ENCODE results near the gene TGFA.

TGFA gene

DNA sequence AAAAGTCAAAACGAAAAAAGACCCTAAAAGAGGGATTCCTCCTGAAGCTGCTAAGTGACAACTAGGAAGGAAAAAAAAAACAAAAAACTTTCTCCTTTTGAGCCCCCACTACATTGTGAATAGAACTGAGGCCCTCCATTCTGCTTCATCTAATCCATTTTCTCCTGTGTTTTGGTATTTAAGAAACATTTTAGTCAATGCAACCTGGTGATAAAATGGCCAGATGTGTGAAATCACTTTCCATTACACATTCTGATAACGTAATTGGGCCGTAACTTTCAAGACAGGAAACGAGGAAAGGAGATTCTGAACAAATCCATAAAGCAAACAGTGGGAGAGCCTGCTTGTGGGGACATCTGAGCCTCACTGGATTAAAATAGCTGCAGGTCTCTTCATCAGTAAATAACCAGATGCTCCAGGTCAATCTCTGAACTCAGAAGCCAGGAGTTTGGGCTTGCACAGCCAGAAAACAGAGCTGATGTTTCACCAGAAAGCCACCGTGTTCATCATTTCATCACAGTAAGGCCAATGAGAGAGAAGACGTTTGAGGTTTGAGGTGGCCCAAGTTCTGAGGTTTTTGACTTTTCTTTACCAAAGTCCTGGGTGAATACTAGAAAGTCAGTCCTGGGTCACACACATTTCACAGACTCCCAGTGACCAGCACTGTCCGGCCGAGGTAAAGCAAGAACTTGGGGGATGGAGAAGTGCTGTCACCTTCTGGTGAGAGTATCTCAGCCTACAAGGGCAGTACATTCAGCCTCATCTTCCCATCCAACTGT, 47.8 kb downstream of the TGFA start:
- Histone ChIP-seq H2AFZ (ENCODE audit: low read length) (no peak overlapping the region), H3K4me2 (ENCODE audit: low read depth, low read length, poor library complexity, severe bottlenecking) (no peak overlapping the region), H3K4me3 (ENCODE audit: low read length, poor library complexity, severe bottlenecking) (no peak overlapping the region), H3K79me2 (ENCODE audit: insufficient read depth, low read length) (no peaks in the 10 kb centered on the region), H3K36me3 (ENCODE audit: insufficient read depth, low read length) (no peaks in the 10 kb centered on the region), H3K9me3 (ENCODE audit: insufficient read depth, low read depth, low read length) (no peaks in the 10 kb centered on the region), H4K20me1 (ENCODE audit: insufficient read depth, low read length, poor library complexity, severe bottlenecking) (no peaks in the 10 kb centered on the region), H3K9ac (ENCODE audit: low read depth, low read length, poor library complexity, severe bottlenecking) (no peak overlapping the region), H3F3A (ENCODE audit: low read depth) (no peaks in the 10 kb centered on the region), H3K9me2 (replicated peaks; ENCODE audit: low read depth, low read length) (no peaks in the 10 kb centered on the region), H3K27me3 (ENCODE audit: insufficient read depth, low read length, poor library complexity, severe bottlenecking) (no peaks in the 10 kb centered on the region), H3K4me1 (ENCODE audit: insufficient read depth, low read length, poor library complexity, severe bottlenecking) (no peaks in the 10 kb centered on the region)
- TF ChIP-seq EZH2phosphoT487 (IDR thresholded peaks at IDR 0.05; ENCODE audit: borderline replicate concordance): no peak
- TF ChIP-seq, protein P1, sequence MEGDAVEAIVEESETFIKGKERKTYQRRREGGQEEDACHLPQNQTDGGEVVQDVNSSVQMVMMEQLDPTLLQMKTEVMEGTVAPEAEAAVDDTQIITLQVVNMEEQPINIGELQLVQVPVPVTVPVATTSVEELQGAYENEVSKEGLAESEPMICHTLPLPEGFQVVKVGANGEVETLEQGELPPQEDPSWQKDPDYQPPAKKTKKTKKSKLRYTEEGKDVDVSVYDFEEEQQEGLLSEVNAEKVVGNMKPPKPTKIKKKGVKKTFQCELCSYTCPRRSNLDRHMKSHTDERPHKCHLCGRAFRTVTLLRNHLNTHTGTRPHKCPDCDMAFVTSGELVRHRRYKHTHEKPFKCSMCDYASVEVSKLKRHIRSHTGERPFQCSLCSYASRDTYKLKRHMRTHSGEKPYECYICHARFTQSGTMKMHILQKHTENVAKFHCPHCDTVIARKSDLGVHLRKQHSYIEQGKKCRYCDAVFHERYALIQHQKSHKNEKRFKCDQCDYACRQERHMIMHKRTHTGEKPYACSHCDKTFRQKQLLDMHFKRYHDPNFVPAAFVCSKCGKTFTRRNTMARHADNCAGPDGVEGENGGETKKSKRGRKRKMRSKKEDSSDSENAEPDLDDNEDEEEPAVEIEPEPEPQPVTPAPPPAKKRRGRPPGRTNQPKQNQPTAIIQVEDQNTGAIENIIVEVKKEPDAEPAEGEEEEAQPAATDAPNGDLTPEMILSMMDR (conservative IDR thresholded peaks at IDR 0.05; ENCODE audit: low read length): no peak

DNA sequence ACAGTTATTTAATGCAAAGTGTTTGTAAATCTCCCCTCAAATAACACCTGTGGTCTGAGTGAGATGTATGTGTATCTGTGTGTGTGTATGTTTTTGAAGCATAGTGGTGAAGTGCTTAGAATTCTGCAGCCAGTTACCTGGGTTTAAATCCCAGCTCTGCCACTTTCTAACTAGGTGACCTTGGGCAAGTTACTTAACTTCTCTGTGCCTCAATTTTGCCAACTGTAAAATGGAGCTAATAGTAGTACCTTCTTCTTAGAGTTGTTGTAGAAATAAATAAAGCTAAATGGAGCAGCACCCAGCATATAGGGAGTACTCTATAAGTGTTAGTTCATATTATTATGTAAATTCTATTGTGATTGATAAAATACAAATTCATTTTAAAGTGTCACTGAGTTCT, 48.9 kb downstream of the TGFA start:
- TF ChIP-seq, protein P1 (conservative IDR thresholded peaks at IDR 0.05; ENCODE audit: low read length): no peak
- no peak for TF ChIP-seq EZH2phosphoT487 (IDR thresholded peaks at IDR 0.05; ENCODE audit: borderline replicate concordance)
- Histone ChIP-seq H3K4me3 (ENCODE audit: low read length, poor library complexity, severe bottlenecking) (no peak overlapping the region), H3K9me2 (replicated peaks; ENCODE audit: low read depth, low read length) (no peaks in the 10 kb centered on the region), H3K36me3 (ENCODE audit: insufficient read depth, low read length) (no peaks in the 10 kb centered on the region), H3K79me2 (ENCODE audit: insufficient read depth, low read length) (no peaks in the 10 kb centered on the region), H3K4me1 (ENCODE audit: insufficient read depth, low read length, poor library complexity, severe bottlenecking) (no peaks in the 10 kb centered on the region), H3K4me2 (ENCODE audit: low read depth, low read length, poor library complexity, severe bottlenecking) (no peak overlapping the region), H2AFZ (ENCODE audit: low read length) (no peak overlapping the region), H4K20me1 (ENCODE audit: insufficient read depth, low read length, poor library complexity, severe bottlenecking) (no peaks in the 10 kb centered on the region), H3F3A (ENCODE audit: low read depth) (no peaks in the 10 kb centered on the region), H3K9me3 (ENCODE audit: insufficient read depth, low read depth, low read length) (no peaks in the 10 kb centered on the region), H3K9ac (ENCODE audit: low read depth, low read length, poor library complexity, severe bottlenecking) (no peak overlapping the region), H3K27me3 (ENCODE audit: insufficient read depth, low read length, poor library complexity, severe bottlenecking) (no peaks in the 10 kb centered on the region)

DNA sequence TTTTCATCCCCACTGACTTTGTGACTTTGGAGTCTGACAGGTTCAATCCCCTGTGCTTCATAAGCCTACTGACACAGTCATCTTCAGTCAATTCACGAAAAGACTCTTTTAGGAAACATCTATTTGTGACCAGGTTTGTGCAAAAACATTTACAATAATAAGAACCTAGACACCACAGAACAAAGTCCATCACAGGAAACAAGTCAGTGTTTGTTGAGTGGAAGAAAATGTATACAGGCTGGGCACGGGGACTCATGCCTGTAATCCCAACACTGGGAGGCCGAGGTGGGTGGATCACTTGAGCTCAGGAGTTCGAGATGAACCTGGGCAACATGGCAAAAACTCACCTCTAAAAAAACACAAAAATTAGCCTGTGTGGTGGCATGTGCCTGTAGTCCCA, 49.7 kb downstream of the TGFA start:
- H4K20me1 ChIP-seq (ENCODE audit: insufficient read depth, low read length, poor library complexity, severe bottlenecking): no peaks in the 10 kb centered on the region
- no peaks in the 10 kb centered on the region for H3K9me3 ChIP-seq (ENCODE audit: insufficient read depth, low read depth, low read length)
- no peaks in the 10 kb centered on the region for H3K36me3 ChIP-seq (ENCODE audit: insufficient read depth, low read length)
- H3K4me2 ChIP-seq (ENCODE audit: low read depth, low read length, poor library complexity, severe bottlenecking): no peak overlapping the region
- H2AFZ ChIP-seq (ENCODE audit: low read length): no peak overlapping the region
- H3K9ac ChIP-seq (ENCODE audit: low read depth, low read length, poor library complexity, severe bottlenecking): no peak overlapping the region
- H3F3A ChIP-seq (ENCODE audit: low read depth): no peaks in the 10 kb centered on the region
- H3K79me2 ChIP-seq (ENCODE audit: insufficient read depth, low read length): no peaks in the 10 kb centered on the region
- no peaks in the 10 kb centered on the region for H3K4me1 ChIP-seq (ENCODE audit: insufficient read depth, low read length, poor library complexity, severe bottlenecking)
- H3K9me2 ChIP-seq (replicated peaks; ENCODE audit: low read depth, low read length): no peaks in the 10 kb centered on the region
- H3K4me3 ChIP-seq (ENCODE audit: low read length, poor library complexity, severe bottlenecking): no peak overlapping the region
- H3K27me3 ChIP-seq (ENCODE audit: insufficient read depth, low read length, poor library complexity, severe bottlenecking): no peaks in the 10 kb centered on the region
- TF ChIP-seq, protein P1 (conservative IDR thresholded peaks at IDR 0.05; ENCODE audit: low read length): no peak
- no peak for TF ChIP-seq EZH2phosphoT487 (IDR thresholded peaks at IDR 0.05; ENCODE audit: borderline replicate concordance)
